ENCODE results near the gene ALPK3.

GRCh38 chr15:84842781-84843180 lies 25.6 kb downstream of the ALPK3 start:
- TF ChIP-seq POLR2A (IDR thresholded peaks at IDR 0.05) (no peak), CTCF (IDR thresholded peaks at IDR 0.05) (no peak)
